HEK293 (cell line): ENCODE results near the gene SLC36A1.

Experiments
- CTCF ChIA-PET: fragments of 350-600 bp; formaldehyde crosslinking; extraction: SDS; loops from one replicate; lab custom pipeline; 2021; ENCODE audit warnings: antibody characterized with exemption; lab: Yijun Ruan, JAX
- POLR2A ChIA-PET: fragments of 300-600 bp; formaldehyde crosslinking; extraction: SDS; loops from one replicate; lab custom pipeline; 2020; ENCODE audit warnings: antibody characterized with exemption, inconsistent platforms; lab: Yijun Ruan, JAX
- H3K27ac ChIP-seq: fragments of 200-500 bp; sonication (Bioruptor generic); 2 replicates; pipeline ENCODE4 v1.5.1; 2014; ENCODE audit warnings: low read depth, low read length, control low read depth, inconsistent platforms; ENCODE audit errors: extremely low read depth
- H3K36me3 ChIP-seq, 2 experiments: fragments of 200-500 bp in 1 of 2; sonication (Bioruptor generic) in 1 of 2; 1 replicate in 1 of 2; 2 replicates in 1 of 2; pipeline ENCODE4 v1.5.1; 2014 to 2017; ENCODE audit warnings: inconsistent platforms in 2 of 2, low read length in 2 of 2; ENCODE audit not compliant: control insufficient read depth in 2 of 2, insufficient read depth in 1 of 2
- H3K4me1 ChIP-seq: fragments of 200-500 bp; sonication (Bioruptor generic); 2 replicates; pipeline ENCODE4 v1.5.1; 2014; ENCODE audit warnings: mild to moderate bottlenecking, low read length, inconsistent platforms; ENCODE audit not compliant: control insufficient read depth, insufficient read depth
- H3K4me3 ChIP-seq: 2 replicates; pipeline ENCODE4 v1.5.1; 2011; ENCODE audit warnings: low read depth, mild to moderate bottlenecking, control low read depth, low read length, moderate library complexity
- H3K9me3 ChIP-seq: fragments of 200-500 bp; sonication (Bioruptor generic); 2 replicates; pipeline ENCODE4 v1.5.1; 2014; ENCODE audit warnings: low read depth, low read length, inconsistent platforms; ENCODE audit not compliant: control insufficient read depth, insufficient read depth
- GLI2 ChIP-seq: fragments of 450-650 bp; formaldehyde crosslinking; IDR thresholded peaks from 2 replicates; pipeline ENCODE4; 2017; ENCODE audit warnings: missing biosample characterization, missing genetic modification characterization, low read depth, borderline replicate concordance
- IKZF3 ChIP-seq: fragments of 450-650 bp; IDR thresholded peaks from 2 replicates; pipeline ENCODE4 v1.5.0; 2018; ENCODE audit warnings: missing biosample characterization, mild to moderate bottlenecking, missing genetic modification characterization, moderate library complexity
- MEIS1 ChIP-seq: sonication (generic); formaldehyde crosslinking; IDR thresholded peaks from 2 replicates; pipeline ENCODE4 v1.8.1; 2022; ENCODE audit warnings: missing genetic modification reagents, mild to moderate bottlenecking, borderline replicate concordance
- MYNN ChIP-seq: fragments of 450-650 bp; formaldehyde crosslinking; IDR thresholded peaks from 2 replicates; pipeline ENCODE4 v1.5.1; 2016; ENCODE audit warnings: missing biosample characterization, missing genetic modification characterization, borderline replicate concordance
- REPIN1 ChIP-seq: fragments of 450-650 bp; formaldehyde crosslinking; IDR thresholded peaks from 2 replicates; pipeline ENCODE4 v1.5.1; 2017; ENCODE audit warnings: missing biosample characterization, missing genetic modification characterization, low read depth
- SALL2 ChIP-seq: fragments of 450-650 bp; formaldehyde crosslinking; IDR thresholded peaks from 2 replicates; pipeline ENCODE4 v1.5.0; 2017; ENCODE audit warnings: missing biosample characterization, mild to moderate bottlenecking, missing genetic modification characterization, borderline replicate concordance
- SCRT1 ChIP-seq: fragments of 450-650 bp; formaldehyde crosslinking; IDR thresholded peaks from 2 replicates; pipeline ENCODE4 v1.5.1; 2016; ENCODE audit warnings: missing biosample characterization, missing genetic modification characterization, borderline replicate concordance
- SCRT2 ChIP-seq: fragments of 450-650 bp; formaldehyde crosslinking; IDR thresholded peaks from 2 replicates; pipeline ENCODE4 v1.5.1; 2016; ENCODE audit warnings: missing biosample characterization, missing genetic modification characterization
- ZBTB49 ChIP-seq: fragments of 450-650 bp; formaldehyde crosslinking; IDR thresholded peaks from 2 replicates; pipeline ENCODE4 v1.5.1; 2016; ENCODE audit warnings: missing biosample characterization, missing genetic modification characterization, low read depth
- ZBTB6 ChIP-seq: fragments of 450-650 bp; formaldehyde crosslinking; IDR thresholded peaks from 2 replicates; pipeline ENCODE4 v1.5.1; 2017; ENCODE audit warnings: missing biosample characterization, missing genetic modification characterization
- ZBTB8A ChIP-seq: fragments of 450-650 bp; formaldehyde crosslinking; IDR thresholded peaks from 2 replicates; pipeline ENCODE4 v1.5.1; 2016; ENCODE audit warnings: missing biosample characterization, missing genetic modification characterization
- ZNF292 ChIP-seq: fragments of 450-650 bp; formaldehyde crosslinking; IDR thresholded peaks from 2 replicates; pipeline ENCODE4 v1.5.1; 2016; ENCODE audit warnings: low read depth, missing biosample characterization, missing genetic modification characterization, borderline replicate concordance
- ZNF311 ChIP-seq: fragments of 450-650 bp; formaldehyde crosslinking; IDR thresholded peaks from 2 replicates; pipeline ENCODE4 v1.5.1; 2017; ENCODE audit warnings: missing biosample characterization, missing genetic modification characterization, borderline replicate concordance
- ZNF354C ChIP-seq: fragments of 450-650 bp; formaldehyde crosslinking; IDR thresholded peaks from 2 replicates; pipeline ENCODE4 v1.5.1; 2016; ENCODE audit warnings: missing biosample characterization, missing genetic modification characterization, low read depth, borderline replicate concordance
- ZNF366 ChIP-seq: fragments of 450-650 bp; formaldehyde crosslinking; conservative IDR thresholded peaks from 2 replicates; pipeline ENCODE4 v1.5.1; 2016; ENCODE audit warnings: missing biosample characterization, missing genetic modification characterization
- ZNF391 ChIP-seq: fragments of 450-650 bp; formaldehyde crosslinking; IDR thresholded peaks from 2 replicates; pipeline ENCODE4 v1.5.1; 2016; ENCODE audit warnings: low read depth, missing biosample characterization, missing genetic modification characterization, borderline replicate concordance
- ZNF398 ChIP-seq: fragments of 450-650 bp; formaldehyde crosslinking; IDR thresholded peaks from 2 replicates; pipeline ENCODE4 v1.5.1; 2017; ENCODE audit warnings: missing biosample characterization, missing genetic modification characterization
- ZNF426 ChIP-seq: fragments of 450-650 bp; formaldehyde crosslinking; IDR thresholded peaks from 2 replicates; pipeline ENCODE4 v1.5.1; 2017; ENCODE audit warnings: missing biosample characterization, missing genetic modification characterization, mild to moderate bottlenecking, inconsistent platforms, moderate library complexity
- ZNF560 ChIP-seq: fragments of 450-650 bp; formaldehyde crosslinking; IDR thresholded peaks from 2 replicates; pipeline ENCODE4 v1.5.1; 2017; ENCODE audit warnings: missing biosample characterization, missing genetic modification characterization, borderline replicate concordance
- ZNF645 ChIP-seq: fragments of 450-650 bp; formaldehyde crosslinking; IDR thresholded peaks from 2 replicates; pipeline ENCODE4; 2016; ENCODE audit warnings: missing biosample characterization, missing genetic modification characterization
- ZNF670 ChIP-seq: fragments of 450-650 bp; formaldehyde crosslinking; IDR thresholded peaks from 2 replicates; pipeline ENCODE4 v1.5.1; 2016; ENCODE audit warnings: missing biosample characterization, missing genetic modification characterization, low read depth
- ZNF785 ChIP-seq: fragments of 450-650 bp; formaldehyde crosslinking; IDR thresholded peaks from 2 replicates; pipeline ENCODE4 v1.5.1; 2016; ENCODE audit warnings: missing biosample characterization, missing genetic modification characterization
- ZSCAN16 ChIP-seq: fragments of 450-650 bp; formaldehyde crosslinking; IDR thresholded peaks from 2 replicates; pipeline ENCODE4 v1.5.1; 2016; ENCODE audit warnings: missing biosample characterization, missing genetic modification characterization
- ZSCAN23 ChIP-seq: fragments of 450-650 bp; formaldehyde crosslinking; IDR thresholded peaks from 2 replicates; pipeline ENCODE4 v1.5.1; 2016; ENCODE audit warnings: missing biosample characterization, missing genetic modification characterization
- TF ChIP-seq, protein P1 (sequence below): fragments of 450-650 bp; formaldehyde crosslinking; IDR thresholded peaks from 2 replicates; pipeline ENCODE4 v1.5.1; 2017; ENCODE audit warnings: missing biosample characterization, missing genetic modification characterization
- TF ChIP-seq, protein P2 (sequence below): fragments of 450-650 bp; formaldehyde crosslinking; IDR thresholded peaks from 2 replicates; pipeline ENCODE4 v1.5.1; 2016; ENCODE audit warnings: missing biosample characterization, missing genetic modification characterization

SLC36A1 gene

DNA sequence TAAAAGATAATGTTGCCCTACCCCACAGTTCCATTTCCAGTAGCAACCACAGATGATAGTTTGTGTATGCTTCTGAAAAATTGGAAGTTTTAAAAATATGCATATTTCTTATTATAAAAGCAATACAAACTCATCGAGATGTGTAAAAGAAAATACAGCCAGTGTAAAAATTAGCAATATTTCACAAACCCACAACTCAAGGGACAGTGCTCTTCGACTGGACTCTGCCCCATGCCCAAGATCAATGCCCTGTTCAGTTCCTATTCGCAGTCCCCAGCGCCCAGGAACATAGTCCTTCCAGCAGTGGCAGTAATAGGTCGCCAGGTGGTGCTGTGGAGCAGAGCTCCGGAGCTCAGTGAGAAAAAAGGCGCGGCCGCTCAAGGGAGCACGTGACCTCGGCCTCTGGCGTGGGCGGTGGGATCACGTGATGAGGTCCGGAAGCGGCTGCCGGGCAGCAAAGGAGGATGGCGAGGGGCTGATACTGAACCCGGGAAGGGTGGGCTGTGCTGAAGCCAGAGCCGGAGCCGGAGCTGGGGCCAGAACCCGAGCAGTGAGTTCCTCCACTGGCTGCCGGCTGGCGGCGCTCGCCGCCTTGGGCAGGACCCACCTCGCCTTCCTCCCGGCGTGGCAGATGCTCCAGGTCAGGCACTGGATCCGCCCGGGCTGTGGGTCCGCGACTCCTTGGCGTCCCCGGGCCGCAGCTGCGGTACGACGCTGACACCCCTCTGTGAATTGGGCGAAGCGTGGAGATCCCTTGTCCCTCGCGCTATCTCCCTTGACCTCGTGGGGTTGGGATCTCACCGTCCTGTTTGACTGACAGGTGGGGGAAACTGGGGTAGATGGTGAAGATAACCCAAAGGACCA lies at the start of gene SLC36A1:
SLC36A1 (plus strand) TSS at position 430 of the 864 bp plus-strand sequence. CDS start 11,190 bp downstream, outside the sequence.
- Histone ChIP-seq H3K36me3 (no peaks in the 10 kb centered on the region), H3K9me3 (no peaks in the 10 kb centered on the region), H3K4me1 (peaks cover 5% of the 10 kb centered on the region), H3K27ac (no peak within 1 kb of the TSS), H3K4me3 (peak within 1 kb of the TSS; percentile 63)
- CTCF ChIA-PET: interaction anchor here (0.6 to 6.1 kb wide), 21 partner anchors 9 to 295 kb away, joined by 3 to 66 read pairs (median 4); no protein-coding TSS in a partner anchor
- POLR2A ChIA-PET: interaction anchor here (0.6 to 1.8 kb wide), 9 partner anchors 9 to 324 kb away, joined by 3 to 12 read pairs (median 5); partner anchors contain the start of gene G3BP1
- TF ChIP-seq ZBTB6 (tag by site-specific recombination) (0 out of 2 replicates have a peak, but pooled peaks have one; percentile 27), REPIN1 (tag by site-specific recombination) (no peak), ZNF366 (tag by site-specific recombination) (no peak), ZBTB8A (peak; percentile 48; the same call in 1 of the 2 replicates), SCRT1 (tag by site-specific recombination) (no peak), IKZF3 (tag by site-specific recombination) (no peak), ZSCAN16 (tag by site-specific recombination) (no peak), ZNF311 (no peak), ZSCAN23 (tag by site-specific recombination) (no peak), ZNF292 (no peak), ZNF670 (tag by site-specific recombination) (no peak), ZNF645 (tag by site-specific recombination) (no peak), ZBTB49 (tag by site-specific recombination) (no peak), SCRT2 (tag by site-specific recombination) (0 out of 2 replicates have a peak, but pooled peaks have one; percentile 10), SALL2 (no peak), ZNF785 (tag by site-specific recombination) (no peak), ZNF426 (no peak), ZNF391 (tag by site-specific recombination) (peak; percentile 46; the same call in 1 of the 2 replicates), MYNN (no peak), ZNF398 (tag by site-specific recombination) (no peak), ZNF354C (tag by site-specific recombination) (no peak), MEIS1 (no peak), GLI2 (tag by site-specific recombination) (no peak), ZNF560 (tag by site-specific recombination) (no peak)
- TF ChIP-seq, protein P1, sequence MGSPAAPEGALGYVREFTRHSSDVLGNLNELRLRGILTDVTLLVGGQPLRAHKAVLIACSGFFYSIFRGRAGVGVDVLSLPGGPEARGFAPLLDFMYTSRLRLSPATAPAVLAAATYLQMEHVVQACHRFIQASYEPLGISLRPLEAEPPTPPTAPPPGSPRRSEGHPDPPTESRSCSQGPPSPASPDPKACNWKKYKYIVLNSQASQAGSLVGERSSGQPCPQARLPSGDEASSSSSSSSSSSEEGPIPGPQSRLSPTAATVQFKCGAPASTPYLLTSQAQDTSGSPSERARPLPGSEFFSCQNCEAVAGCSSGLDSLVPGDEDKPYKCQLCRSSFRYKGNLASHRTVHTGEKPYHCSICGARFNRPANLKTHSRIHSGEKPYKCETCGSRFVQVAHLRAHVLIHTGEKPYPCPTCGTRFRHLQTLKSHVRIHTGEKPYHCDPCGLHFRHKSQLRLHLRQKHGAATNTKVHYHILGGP: no peak
- TF ChIP-seq, protein P2, sequence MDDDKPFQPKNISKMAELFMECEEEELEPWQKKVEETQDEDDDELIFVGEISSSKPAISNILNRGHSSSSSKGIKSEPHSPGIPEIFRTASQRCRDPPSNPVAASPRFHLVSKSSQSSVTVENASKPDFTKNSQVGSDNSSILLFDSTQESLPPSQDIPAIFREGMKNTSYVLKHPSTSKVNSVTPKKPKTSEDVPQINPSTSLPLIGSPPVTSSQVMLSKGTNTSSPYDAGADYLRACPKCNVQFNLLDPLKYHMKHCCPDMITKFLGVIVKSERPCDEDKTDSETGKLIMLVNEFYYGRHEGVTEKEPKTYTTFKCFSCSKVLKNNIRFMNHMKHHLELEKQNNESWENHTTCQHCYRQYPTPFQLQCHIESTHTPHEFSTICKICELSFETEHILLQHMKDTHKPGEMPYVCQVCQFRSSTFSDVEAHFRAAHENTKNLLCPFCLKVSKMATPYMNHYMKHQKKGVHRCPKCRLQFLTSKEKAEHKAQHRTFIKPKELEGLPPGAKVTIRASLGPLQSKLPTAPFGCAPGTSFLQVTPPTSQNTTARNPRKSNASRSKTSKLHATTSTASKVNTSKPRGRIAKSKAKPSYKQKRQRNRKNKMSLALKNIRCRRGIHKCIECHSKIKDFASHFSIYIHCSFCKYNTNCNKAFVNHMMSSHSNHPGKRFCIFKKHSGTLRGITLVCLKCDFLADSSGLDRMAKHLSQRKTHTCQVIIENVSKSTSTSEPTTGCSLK: no peak
